Central memory CD4-positive, alpha-beta T cell (primary cell): ENCODE data around the gene SH3GLB1.
A peak's percentile ranks its signal among the peaks of the same experiment; 100 is the strongest.

Source experiments
- DNase-seq: peaks from one replicate; pipeline ENCODE4 v3.0.0; 2022

Gene SH3GLB1

DNA sequence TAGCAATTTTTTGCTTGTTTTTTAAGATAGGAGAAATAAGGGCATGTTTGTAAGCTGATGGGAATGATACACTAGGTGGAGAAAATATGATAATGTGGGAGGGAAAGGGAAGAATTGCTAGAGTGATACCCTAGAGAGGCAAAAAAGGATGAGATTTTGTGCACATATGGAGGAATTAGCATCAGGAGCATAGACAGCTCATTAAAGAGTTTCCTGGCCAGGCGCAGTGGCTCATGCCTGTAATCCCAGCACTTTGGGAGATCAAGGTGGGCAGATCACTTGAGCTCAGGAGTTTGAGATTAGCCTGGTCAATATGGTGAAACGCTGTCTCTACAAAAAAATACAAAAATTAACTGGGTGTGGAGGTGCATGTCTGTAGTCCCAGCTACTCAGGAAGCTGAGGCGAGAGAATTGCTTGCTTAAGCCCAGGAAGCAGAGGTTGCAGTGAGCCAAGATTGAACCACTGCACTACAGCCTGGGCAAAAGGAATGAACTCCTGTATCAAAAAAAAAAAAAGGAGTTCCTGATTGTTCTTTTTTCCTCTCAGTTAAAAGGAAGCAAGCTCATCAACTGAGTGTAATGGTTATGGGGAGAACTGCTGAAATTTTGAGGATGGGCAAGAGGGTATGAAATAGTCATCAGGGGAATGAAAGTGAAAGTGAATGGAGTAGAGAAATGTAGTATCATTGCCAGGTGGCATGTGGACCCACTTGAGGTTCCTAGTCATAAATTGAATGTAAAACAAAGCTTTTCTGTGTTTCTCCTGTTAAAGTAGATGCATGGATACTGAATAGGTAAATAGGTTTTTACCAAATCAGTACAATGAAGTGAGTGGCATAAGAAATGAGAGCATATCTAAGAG is 35.5 kb downstream of the SH3GLB1 start:
- peak; percentile 9 for DNase-seq

- DNase-seq = peak; percentile 29
Observed at GRCh38 chr1:86741947-86742572, 37.7 kb downstream of the SH3GLB1 start.

DNA sequence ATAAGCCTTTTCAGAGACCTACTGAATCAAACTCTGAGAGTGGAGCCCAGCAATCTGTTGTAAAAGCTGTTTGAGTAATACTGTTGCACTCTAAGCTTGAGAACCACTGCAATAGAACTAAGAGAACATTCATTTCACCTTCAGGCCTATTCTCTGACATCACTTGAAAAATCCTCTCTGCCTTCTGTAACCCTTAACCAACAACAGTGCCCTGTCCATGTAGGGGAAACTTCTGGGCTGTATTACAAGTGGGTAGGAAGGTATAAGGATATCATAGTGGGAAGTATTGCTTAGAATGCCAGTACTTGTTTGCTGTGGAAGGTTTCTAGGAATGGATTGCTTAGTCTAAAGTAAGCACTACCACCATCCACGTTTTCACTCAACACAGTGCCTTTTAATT is 42.9 kb downstream of the SH3GLB1 start:
- no peak for DNase-seq

DNA sequence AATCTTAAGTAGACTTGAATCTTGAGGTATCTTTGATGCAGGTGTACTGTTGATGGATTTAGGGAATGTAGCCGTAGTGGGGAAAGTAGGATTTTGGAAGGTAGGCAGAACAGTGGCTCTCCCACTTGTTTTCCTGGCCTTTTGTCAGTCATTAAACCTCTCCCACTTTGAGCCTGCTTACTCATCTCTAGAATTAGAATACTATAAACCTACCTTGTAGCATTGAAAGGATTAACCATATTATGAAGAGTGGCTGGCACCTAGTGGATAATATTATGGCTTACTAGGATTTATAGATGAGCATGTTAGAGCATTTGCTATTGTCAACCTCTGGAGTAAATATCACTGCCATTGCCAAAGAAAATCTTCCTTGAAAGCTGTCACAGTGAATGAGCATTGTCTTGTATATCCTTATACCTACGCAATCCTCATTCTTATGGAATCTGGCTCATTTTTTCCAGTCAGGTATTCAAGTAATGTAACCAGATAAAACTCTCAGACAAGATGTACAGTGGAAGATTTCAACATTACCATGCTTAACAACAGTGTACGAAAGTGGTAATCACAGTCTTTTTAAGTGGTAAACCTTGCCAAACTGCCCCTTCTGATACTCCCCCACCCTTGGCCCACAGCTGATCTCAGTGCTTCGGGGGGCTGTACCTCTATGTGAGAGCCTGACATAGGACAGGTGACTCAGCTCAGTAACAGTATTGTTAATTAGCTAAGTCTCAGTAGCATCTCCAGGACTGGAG is 44.4 kb downstream of the SH3GLB1 start:
- DNase-seq = no peak

DNA sequence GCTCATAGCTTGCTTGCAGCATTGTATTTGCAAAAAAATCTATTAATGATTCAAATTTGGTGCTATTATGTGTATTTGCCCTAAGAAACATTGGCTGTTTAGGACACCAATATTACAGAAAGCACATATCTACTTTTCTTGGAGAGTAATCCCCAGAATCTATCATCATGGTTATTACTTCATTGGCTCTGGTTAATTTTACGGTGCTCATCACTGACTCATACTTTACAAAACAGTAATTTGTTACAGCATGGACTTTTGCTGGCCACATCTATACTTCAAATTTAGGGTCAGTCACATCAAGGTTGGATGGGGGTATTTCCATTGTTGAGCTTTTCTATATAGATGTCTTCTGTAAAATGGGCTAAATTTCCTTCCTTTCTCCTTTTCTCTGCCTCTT is 45.7 kb downstream of the SH3GLB1 start:
- DNase-seq = no peak

DNA sequence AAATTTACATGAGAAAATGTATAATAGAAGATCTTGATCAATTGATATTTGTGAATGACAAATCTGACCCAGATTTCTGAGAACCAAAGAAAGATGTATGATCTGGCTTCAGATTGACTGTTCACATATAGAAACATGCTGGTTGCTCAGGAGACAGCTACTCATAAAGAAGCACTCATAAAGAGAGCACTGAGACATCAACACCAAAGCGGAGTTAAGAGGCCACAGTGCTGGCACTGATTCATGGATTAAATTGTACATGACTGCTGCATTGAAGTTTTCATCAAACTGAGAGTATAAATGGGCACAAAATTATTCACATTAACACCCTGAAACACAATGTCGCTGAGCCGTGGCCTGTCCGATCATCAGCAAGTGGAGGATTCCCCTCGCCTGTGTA is 46.2 kb downstream of the SH3GLB1 start:
- DNase-seq = no peak

DNA sequence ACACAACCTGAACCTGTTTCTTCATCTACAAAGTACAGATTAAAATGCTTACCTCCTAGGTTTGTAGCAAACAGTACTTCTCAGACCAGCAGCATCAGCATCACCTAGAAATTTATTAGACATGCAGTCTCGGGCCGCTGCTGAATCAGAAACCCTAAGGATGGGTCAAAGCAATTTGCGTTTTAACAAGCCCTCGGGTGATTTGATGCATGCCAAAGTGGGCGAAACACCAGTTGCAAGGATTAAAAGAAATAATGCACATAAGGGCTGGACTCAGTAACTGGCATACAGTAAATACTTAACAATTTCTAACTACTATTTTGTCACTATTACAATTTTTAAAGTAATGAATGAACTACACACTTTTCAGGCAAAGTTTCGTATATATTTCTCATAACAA is 47.5 kb downstream of the SH3GLB1 start:
- DNase-seq = no peak

DNA sequence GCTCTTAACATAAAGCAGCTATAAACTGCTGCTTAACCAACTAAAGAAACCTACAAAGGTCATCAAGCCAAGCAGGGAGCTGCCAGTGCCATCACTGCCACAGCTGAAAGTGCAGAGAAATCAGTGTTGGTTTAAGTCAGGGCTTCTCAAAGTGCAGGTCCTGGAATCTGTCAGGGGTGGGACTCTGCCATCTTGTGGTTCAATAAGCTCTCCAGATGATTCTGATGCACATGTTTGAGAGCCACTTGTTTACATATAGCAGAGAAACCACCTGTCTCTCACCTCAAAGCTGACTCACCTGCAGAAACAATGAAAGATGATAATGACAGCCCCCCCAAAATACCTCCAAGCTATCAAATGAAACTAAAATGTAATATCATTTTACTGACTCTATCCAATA is 49.3 kb downstream of the SH3GLB1 start:
- DNase-seq = no peak

- DNase-seq = no peak
Observed at GRCh38 chr1:86754265-86754974, 50.0 kb downstream of the SH3GLB1 start.

GRCh38 chr1:86756062-86756406 is 51.7 kb downstream of the SH3GLB1 start:
- DNase-seq = no peak

DNA sequence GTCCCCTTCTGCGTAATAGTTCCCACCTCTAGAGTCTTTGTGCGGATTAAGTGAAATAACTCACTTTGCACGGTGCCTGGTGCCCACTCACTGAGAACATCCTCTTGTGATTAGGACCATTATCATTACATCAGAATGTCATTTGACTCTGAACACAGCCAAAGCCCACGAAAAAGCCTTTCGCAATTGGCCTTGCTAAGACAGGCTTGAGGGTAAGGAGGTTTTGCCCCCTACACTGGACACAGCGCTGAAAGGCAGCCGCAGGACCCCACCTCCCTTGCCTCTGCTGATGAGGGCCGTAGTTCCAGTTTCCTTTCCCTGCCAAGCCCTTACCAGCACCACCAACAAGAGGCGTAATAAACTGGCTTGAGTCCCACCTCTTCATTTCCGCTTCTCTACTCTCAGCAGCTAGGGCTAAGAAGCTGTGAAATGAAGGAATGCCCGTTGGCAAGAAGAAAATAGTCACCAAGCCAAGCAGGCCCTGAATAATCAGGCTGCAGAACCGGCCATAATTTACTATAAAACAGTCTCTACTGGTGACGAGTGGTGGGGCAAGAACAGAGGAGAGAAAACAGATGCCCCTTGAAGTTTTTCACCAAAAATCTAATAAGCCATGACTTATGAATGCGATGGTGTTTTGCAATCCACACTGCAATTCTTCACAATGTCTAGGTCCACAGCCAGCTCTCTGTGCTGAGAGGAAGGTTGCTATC is 53.1 kb downstream of the SH3GLB1 start:
- DNase-seq = no peak

DNA sequence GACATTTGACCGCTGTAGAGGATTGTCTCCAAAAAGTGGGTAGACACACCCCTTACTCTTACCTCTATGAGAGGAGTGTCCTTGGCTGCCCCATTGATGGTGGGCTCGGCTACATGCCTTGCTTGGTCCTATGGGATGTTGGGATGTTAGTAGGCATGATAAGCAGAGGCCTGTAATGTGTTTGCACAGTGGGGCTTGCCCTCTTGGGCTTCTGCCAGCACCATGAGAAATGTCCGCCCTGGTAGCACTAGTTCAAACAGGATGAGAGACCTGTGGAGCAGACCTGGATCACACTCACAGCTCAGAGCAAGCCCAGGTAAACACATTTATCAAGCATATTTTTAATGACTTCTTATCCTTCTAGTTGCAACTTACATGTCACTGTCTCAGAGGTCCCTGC is 54.2 kb downstream of the SH3GLB1 start:
- DNase-seq = no peak

GRCh38 chr1:86760199-86760598 is 55.8 kb downstream of the SH3GLB1 start:
- DNase-seq = no peak

DNA sequence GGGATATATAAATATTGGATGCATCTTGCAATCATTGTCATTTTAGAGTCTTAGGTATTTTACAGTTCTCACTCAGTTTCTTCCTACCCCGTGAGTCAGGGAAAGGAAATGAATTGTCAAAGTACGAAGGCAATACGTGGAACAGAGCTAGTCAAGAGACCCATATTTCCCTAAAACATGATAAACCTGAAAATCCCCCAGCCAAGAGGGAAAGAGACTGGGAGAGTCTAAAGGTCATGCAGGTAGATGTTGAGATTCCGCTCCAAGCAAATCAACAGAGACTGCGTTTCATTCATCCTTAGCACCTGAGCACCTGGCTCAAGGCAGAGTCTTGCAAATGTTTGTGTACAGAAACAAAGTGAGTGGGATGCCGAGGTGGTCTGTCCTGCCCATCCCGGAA is 58.0 kb downstream of the SH3GLB1 start:
- DNase-seq = no peak

- no peak for DNase-seq
Observed at GRCh38 chr1:86764523-86764922, 60.1 kb downstream of the SH3GLB1 start.

DNA sequence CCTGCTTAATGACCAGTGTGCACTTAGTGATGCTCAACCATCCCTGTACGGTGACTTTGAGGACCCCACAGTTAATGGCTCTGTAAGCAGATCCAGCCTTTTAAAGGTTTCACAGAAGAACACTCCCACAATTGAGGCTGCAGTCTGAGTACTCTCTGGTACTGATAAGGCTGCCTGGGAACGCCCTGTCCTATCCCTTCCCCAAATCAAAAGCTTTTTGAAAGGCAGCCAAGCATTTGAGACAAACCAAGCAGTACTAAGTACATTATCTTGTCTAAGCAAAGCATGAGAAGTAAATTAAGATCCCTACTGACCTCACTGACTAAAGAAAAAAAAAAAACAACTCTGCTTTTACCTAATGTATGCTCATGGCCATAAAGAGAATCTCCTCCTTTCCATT is 60.7 kb downstream of the SH3GLB1 start:
- DNase-seq = no peak

DNA sequence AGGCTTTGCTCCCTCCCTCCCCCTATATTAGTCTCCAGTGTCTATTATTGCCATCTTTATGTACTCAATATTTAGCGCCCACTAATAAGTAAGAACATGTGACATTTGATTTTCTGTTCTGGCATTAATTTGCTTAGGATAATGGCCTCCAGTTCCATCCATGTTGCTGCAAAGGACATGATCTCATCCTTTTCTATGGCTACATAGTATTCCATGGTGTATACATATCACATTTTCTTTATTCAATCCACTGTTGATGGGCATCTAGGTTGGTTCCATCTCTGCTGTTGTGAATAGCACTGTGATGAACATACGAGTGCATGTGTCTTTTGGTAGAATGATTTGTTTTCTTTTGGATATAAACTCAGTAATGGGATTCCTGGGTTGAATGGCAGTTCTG is 61.3 kb downstream of the SH3GLB1 start:
- DNase-seq = no peak

DNA sequence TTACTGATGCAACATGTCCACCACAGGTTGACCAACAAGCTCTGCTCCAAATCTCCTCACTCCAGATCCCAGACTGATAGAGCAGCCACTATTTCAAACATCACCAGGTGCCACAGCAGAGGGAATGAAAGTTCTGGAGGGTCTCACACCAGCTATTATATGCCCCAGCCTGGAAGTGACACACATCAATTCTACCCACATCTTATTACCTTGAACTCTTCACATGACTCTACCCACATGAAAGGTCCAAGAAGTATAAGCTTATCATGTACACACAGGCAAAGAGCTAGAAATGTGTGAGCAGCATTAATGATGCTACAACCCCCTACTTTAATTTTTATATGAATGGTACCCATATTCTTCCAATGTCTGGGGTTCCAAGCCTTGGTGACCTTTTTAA is 64.2 kb downstream of the SH3GLB1 start:
- no peak for DNase-seq

GRCh38 chr1:86769065-86769464 is 64.7 kb downstream of the SH3GLB1 start:
- DNase-seq = no peak

DNA sequence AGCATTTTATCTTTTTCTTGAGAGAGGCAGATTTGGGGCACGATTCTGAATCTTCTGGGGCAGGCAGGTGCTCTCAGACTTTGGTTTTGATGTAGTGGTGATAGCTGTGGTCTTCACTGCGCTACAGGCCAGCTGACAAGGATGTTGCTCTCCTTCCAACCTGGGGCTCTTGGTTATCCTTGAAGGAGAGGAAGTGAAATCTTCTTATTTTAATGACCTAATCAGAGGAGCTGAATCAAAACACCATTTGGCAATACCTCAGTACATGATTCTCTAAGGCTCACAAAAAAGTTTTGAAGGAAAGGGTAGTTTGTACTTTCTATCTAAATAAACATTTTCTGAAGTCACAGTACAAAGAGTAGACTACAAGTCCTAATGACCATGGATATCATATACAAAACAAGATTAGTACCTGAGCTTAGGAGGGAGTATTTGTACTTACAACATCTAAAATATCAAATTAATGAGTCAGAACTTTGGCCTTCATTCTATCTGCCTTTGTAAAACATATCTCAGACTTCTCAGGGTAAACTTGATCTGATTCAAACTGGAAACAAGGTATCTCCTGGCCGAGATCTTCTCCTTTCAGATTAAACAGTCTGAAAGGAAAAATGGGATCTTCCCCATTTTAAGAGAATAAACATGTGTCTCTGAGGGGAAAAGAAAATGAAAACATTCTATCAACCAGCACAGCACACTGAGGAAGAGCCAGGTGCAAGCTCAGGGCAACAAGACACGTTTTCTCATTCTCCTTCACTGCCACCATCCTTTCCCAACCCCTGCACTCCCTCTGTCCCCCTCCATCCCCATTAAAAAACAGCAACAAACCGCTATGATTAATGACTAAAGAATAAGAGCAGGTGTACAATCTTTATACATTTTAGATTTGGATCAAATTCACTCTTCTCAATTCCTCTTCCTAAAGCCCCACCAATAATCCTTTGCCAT is 69.2 kb downstream of the SH3GLB1 start:
- no peak for DNase-seq
